ENCODE data around the gene USP35.

Gene USP35

DNA sequence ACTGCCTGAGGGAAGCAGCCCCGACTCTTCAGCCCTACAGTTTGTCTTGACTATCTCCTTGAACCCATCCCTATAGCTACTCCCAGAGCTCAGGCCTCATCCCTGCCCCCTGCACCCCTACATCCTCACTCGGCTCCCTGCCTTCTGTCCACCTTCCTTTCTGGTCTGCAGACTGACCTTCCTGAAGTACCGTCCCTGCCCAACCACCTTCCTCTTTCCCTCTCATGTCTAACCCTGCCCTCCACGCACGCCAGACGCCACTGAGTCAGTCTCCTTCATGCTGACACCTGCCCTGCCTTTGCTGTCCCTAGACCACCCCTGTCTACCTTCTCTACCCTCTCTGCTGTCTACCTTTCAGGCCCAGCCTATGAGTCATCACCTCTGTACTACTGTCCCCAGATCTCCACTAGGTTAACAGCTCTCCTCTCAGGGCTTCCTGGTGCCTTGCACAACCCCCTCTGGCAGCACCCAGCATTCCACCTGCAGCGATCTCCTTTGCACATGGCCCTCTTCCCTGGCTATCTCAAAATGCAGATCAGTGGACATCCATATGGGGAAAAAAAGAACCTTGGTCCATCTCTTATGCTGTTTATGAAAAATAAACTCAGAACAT, 9.2 kb upstream of the USP35 start:
- TF ChIP-seq, protein P1, sequence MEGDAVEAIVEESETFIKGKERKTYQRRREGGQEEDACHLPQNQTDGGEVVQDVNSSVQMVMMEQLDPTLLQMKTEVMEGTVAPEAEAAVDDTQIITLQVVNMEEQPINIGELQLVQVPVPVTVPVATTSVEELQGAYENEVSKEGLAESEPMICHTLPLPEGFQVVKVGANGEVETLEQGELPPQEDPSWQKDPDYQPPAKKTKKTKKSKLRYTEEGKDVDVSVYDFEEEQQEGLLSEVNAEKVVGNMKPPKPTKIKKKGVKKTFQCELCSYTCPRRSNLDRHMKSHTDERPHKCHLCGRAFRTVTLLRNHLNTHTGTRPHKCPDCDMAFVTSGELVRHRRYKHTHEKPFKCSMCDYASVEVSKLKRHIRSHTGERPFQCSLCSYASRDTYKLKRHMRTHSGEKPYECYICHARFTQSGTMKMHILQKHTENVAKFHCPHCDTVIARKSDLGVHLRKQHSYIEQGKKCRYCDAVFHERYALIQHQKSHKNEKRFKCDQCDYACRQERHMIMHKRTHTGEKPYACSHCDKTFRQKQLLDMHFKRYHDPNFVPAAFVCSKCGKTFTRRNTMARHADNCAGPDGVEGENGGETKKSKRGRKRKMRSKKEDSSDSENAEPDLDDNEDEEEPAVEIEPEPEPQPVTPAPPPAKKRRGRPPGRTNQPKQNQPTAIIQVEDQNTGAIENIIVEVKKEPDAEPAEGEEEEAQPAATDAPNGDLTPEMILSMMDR (IDR thresholded peaks at IDR 0.05; ENCODE audit: borderline replicate concordance, control extremely low read depth, extremely low read depth, insufficient read depth, missing control alignments): no peak
- no peak for DNase-seq (ENCODE audit: low spot score)
- in situ Hi-C loops (cut with MboI; ENCODE audit: low sequenced_read_pairs, unreplicated experiment): no loop called here

DNA sequence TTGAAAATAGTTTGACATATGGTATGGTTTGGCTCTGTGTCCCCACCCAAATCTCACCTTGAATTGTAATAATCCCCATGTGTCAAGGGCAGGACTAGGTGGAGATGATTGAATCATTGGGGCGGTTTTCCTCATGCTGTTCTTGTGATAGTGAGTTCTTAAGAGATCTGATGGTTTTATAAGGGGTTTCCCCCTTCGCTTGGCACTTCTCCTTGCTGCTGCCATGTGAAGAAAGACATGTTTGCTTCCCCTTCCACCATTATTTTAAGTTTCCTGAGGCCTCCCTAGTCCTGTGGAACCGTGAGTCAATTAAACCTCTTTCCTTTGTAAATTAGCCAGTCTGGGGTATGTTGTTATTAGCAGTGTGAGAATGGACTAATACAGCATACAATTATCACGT, 8.0 kb upstream of the USP35 start:
- in situ Hi-C loops (cut with MboI; ENCODE audit: low sequenced_read_pairs, unreplicated experiment): no loop called here
- TF ChIP-seq, protein P1 (IDR thresholded peaks at IDR 0.05; ENCODE audit: borderline replicate concordance, control extremely low read depth, extremely low read depth, insufficient read depth, missing control alignments): no peak
- no peak for DNase-seq (ENCODE audit: low spot score)

DNA sequence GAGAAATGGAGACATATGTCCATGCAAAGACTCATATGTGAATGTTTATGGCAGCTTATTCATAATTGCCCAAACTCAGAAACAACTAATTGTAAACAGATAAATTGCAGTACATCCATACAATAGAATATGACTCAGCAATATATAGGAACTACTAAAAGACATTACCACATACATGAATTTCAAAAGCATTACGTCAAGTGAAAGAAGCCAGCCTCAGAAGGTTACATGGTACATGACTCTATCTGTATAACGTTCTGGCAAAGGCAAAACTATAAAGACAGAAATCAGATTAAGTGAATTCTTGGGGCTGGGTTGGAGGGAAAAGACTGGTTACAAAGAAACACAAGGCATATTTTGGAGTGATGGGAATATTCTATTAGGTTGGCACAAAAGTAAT, 7.5 kb upstream of the USP35 start:
- TF ChIP-seq, protein P1 (IDR thresholded peaks at IDR 0.05; ENCODE audit: borderline replicate concordance, control extremely low read depth, extremely low read depth, insufficient read depth, missing control alignments): no peak
- DNase-seq (ENCODE audit: low spot score): no peak

DNA sequence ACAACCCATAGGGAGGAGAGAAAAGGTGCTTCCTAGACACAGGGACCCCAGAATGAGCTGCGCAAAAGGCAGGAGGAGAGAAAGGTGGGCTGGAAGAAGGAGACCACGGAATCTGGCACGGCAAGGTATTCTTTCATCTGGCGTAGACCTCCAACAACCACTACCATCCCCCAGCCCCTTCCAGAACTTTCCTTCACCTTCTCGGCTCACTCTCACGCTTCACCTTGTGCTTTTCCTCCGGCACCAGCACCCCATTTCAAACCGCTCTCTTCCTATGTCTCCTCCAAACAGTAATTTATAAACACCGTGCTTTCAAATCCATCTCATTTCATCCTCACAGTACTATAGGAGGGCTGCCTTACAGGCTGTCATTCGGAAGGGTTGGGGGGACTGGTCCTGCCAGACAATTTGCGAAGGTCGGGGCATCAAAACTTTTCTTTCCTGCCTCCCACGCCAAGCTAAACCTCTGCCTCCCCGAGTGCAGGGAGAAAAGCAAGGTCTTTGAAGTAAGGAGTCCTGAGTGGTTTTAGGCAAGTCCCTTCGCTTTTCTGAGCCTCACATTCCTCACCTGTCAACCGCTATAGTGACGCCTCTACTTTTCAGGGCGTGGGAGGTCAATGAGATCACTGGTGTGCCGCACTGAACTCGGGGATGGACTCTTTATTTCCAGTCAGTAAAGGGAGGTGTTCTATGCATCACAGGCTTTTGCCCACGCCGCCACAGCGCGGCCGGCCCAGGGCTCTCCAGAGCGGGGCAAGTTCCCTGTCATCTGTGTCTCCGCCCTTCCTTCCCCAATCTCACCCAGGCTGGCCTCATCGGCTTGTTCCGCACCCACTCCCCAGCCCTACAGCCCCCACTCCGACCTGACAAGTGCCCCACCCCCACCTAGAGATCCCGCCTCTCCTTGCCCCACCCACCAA, 1.1 kb upstream of the USP35 start:
- in situ Hi-C loops (cut with MboI; ENCODE audit: low sequenced_read_pairs, unreplicated experiment): no loop called here
- DNase-seq (ENCODE audit: low spot score): peak; percentile 83

More for the DNA sequence above, 7.5 kb upstream of the USP35 start:
- in situ Hi-C loops (cut with MboI; ENCODE audit: low sequenced_read_pairs, unreplicated experiment): no loop called here

DNA sequence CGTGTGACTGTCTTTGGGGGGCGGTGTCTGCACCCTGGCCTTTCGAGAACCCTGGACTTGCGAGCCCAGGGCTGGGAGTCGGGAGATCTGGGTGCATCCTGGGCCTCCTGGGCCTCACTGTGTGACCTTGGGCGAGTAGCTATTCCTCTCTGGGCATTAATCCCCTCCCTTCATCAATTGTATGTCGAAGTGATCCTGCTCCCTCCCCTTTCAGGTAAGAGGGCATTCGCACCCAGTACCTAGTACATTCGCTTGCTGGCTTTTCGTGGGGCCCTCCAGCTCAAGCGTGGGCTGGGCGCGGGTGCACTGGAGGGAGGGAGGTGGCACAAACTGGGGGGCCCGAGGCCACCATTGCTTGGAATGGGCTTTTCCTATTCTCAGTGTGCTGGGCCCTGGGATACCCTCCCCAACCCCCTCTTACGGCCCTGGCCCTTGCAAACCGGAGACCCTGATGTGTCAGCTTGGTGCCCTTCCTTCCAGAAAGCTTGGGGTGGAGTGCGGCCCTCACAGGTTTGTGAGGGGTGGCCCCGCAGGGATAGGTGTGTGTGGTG, 530 bp downstream of the USP35 start:
- TF ChIP-seq, protein P1 (IDR thresholded peaks at IDR 0.05; ENCODE audit: borderline replicate concordance, control extremely low read depth, extremely low read depth, insufficient read depth, missing control alignments): no peak
- no peak for DNase-seq (ENCODE audit: low spot score)
- in situ Hi-C loops (cut with MboI; ENCODE audit: low sequenced_read_pairs, unreplicated experiment): no loop called here

More for the DNA sequence above, 1.1 kb upstream of the USP35 start:
- TF ChIP-seq, protein P1 (IDR thresholded peaks at IDR 0.05; ENCODE audit: borderline replicate concordance, control extremely low read depth, extremely low read depth, insufficient read depth, missing control alignments): no peak

DNA sequence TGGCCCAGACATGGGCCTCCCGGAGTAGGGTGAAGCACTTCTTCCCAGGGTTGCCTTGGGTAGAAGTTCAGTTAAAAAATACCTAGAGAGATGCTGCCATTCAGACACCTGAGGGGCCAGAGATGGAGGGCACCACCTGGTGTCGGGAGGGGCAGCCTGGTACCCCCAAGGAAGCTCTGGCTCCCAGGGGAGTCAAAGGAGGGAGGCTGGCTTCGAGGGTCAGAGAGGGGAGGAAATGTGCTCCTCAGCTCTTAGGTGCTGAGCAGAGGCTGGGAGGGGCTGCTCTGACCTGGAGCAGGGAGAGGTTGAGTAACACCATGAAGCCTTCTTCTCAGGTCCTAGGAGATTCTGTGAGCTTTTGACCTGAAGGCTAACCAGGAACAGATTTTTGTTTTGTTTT, 1.1 kb downstream of the USP35 start:
- in situ Hi-C loops (cut with MboI; ENCODE audit: low sequenced_read_pairs, unreplicated experiment): no loop called here
- no peak for DNase-seq (ENCODE audit: low spot score)
- TF ChIP-seq, protein P1 (IDR thresholded peaks at IDR 0.05; ENCODE audit: borderline replicate concordance, control extremely low read depth, extremely low read depth, insufficient read depth, missing control alignments): no peak

Measured in GM13976 (cell line).